C4-2B (cell line): Measurements from ENCODE around the gene CHN1.

Source experiments
- ZFX ChIP-seq: fragments of 450-650 bp; IDR thresholded peaks from 2 replicates; pipeline ENCODE4 v1.6.1; 2017
- TF ChIP-seq, protein P1 (sequence below): fragments of 450-650 bp; conservative IDR thresholded peaks from 2 replicates; pipeline ENCODE4 v1.5.1; 2017; ENCODE audit warnings: mild to moderate bottlenecking

DNA sequence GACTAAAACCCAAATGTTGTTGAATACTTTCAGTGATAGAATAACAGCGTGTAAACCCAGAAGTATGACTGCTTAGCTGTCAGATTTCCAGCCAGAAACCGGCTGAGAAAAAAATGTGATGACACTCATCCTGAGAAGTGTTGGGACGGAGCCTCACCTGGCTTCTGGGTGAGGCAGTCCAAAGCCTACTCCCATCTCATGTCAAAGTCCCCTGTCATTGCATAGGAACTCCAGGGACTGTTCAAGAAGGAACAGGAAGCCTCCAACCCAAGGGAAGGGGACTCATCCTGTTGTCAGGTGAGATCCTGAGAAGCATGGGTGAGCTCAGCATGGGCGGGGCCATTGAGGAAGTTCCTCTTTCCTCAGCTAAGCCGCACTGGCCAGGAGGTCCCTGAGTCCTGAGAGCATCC lies 229.6 kb downstream of the CHN1 start:
- TF ChIP-seq, protein P1, sequence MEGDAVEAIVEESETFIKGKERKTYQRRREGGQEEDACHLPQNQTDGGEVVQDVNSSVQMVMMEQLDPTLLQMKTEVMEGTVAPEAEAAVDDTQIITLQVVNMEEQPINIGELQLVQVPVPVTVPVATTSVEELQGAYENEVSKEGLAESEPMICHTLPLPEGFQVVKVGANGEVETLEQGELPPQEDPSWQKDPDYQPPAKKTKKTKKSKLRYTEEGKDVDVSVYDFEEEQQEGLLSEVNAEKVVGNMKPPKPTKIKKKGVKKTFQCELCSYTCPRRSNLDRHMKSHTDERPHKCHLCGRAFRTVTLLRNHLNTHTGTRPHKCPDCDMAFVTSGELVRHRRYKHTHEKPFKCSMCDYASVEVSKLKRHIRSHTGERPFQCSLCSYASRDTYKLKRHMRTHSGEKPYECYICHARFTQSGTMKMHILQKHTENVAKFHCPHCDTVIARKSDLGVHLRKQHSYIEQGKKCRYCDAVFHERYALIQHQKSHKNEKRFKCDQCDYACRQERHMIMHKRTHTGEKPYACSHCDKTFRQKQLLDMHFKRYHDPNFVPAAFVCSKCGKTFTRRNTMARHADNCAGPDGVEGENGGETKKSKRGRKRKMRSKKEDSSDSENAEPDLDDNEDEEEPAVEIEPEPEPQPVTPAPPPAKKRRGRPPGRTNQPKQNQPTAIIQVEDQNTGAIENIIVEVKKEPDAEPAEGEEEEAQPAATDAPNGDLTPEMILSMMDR: no peak
- TF ChIP-seq ZFX: no peak
